HL-60/S4 treated with retinoic acid at 250 ng/mL for 4 days and 3 days (cell line): ENCODE results near the gene PLIN5.
"Not testable (repeated sequence)": the region's sequence is repeated elsewhere in the genome, so short reads cannot be mapped to it uniquely, and the experiment has no call there.

Experiments used
- in situ Hi-C: fragments of 300-500 bp; cut with MboI; formaldehyde crosslinking; loops from 2 replicates; pipeline ENCODE4 v1.7.0; 2022; ENCODE audit warnings: low sequenced_read_pairs

PLIN5 gene

GRCh38 chr19:4543842-4544647 lies 9.0 kb upstream of the PLIN5 start:
- in situ Hi-C loops: no loop called here

- in situ Hi-C loops: no loop called here
These were observed 8.1 kb upstream of the PLIN5 start for GRCh38 chr19:4542896-4543841.

GRCh38 chr19:4541806-4542145 lies 6.8 kb upstream of the PLIN5 start:
- in situ Hi-C loops: not testable (repeated sequence)

- in situ Hi-C loops: no loop called here
These were observed 6.2 kb upstream of the PLIN5 start for GRCh38 chr19:4541114-4541805.

- in situ Hi-C loops: no loop called here
These were observed 4.9 kb upstream of the PLIN5 start, which contains the start of gene LRG1 for GRCh38 chr19:4539693-4540581. LRG1 (minus strand) TSS chr19:4540036; CDS start chr19:4540013, 23 bp downstream.

GRCh38 chr19:4539169-4539692 lies 4.2 kb upstream of the PLIN5 start:
- in situ Hi-C loops: no loop called here

GRCh38 chr19:4538601-4538954 lies 3.6 kb upstream of the PLIN5 start:
- in situ Hi-C loops: no loop called here

GRCh38 chr19:4537953-4538600 lies 3.1 kb upstream of the PLIN5 start:
- in situ Hi-C loops: no loop called here

GRCh38 chr19:4536798-4537197 lies 1.8 kb upstream of the PLIN5 start:
- in situ Hi-C loops: no loop called here

GRCh38 chr19:4533835-4534424 lies 1.1 kb downstream of the PLIN5 start:
- in situ Hi-C loops: no loop called here

GRCh38 chr19:4533334-4533733 lies 1.7 kb downstream of the PLIN5 start:
- in situ Hi-C loops: no loop called here

- in situ Hi-C loops: no loop called here
These were observed 3.4 kb downstream of the PLIN5 start for GRCh38 chr19:4531562-4532165.

- in situ Hi-C loops: no loop called here
These were observed 5.0 kb downstream of the PLIN5 start for GRCh38 chr19:4529924-4530522.

GRCh38 chr19:4528843-4529242 lies 6.2 kb downstream of the PLIN5 start:
- in situ Hi-C loops: no loop called here

- in situ Hi-C loops: not testable (repeated sequence)
These were observed 7.6 kb downstream of the PLIN5 start for GRCh38 chr19:4527377-4527776.

GRCh38 chr19:4525563-4526002 lies 9.4 kb downstream of the PLIN5 start:
- in situ Hi-C loops: no loop called here

GRCh38 chr19:4524808-4525562 lies 10.0 kb downstream of the PLIN5 start:
- in situ Hi-C loops: no loop called here
